DOHH2 (cell line): Measurements from ENCODE around the gene GALNT15.

ENCODE experiments used
- H3F3A ChIP-seq: fragments of 200-600 bp; sonication (generic), shearing (Covaris generic); 2 replicates; pipeline ENCODE4 v1.6.0; 2016; ENCODE audit warnings: antibody characterized with exemption, mild to moderate bottlenecking; ENCODE audit not compliant: control insufficient read depth, insufficient read depth
- H3K27ac ChIP-seq: fragments of 200-600 bp; sonication (generic); 2 replicates; pipeline ENCODE4 v1.5.1; 2014; ENCODE audit warnings: low read depth, mild to moderate bottlenecking, low read length, moderate library complexity
- H3K27me3 ChIP-seq: fragments of 200-600 bp; sonication (generic); 2 replicates; pipeline ENCODE4 v1.6.1; 2014; ENCODE audit warnings: mild to moderate bottlenecking, low read length, mixed read lengths; ENCODE audit not compliant: control insufficient read depth
- H3K36me3 ChIP-seq: fragments of 200-600 bp; sonication (generic); 2 replicates; pipeline ENCODE4 v1.6.1; 2014; ENCODE audit warnings: mild to moderate bottlenecking, low read length, moderate library complexity, mixed read lengths; ENCODE audit not compliant: control insufficient read depth
- H3K4me1 ChIP-seq: fragments of 200-600 bp; sonication (generic); 2 replicates; pipeline ENCODE4 v1.6.1; 2014; ENCODE audit warnings: mild to moderate bottlenecking, low read length, mixed read lengths; ENCODE audit not compliant: control insufficient read depth
- H3K4me2 ChIP-seq: fragments of 200-600 bp; sonication (generic); 2 replicates; pipeline ENCODE4 v1.6.0; 2014; ENCODE audit warnings: mild to moderate bottlenecking, low read length, moderate library complexity
- H3K4me3 ChIP-seq: fragments of 200-600 bp; sonication (generic); 2 replicates; pipeline ENCODE4 v1.5.1; 2014; ENCODE audit warnings: mild to moderate bottlenecking, low read length, mixed read lengths
- H3K79me2 ChIP-seq: fragments of 200-600 bp; sonication (generic); 2 replicates; pipeline ENCODE4 v1.6.1; 2014; ENCODE audit warnings: mild to moderate bottlenecking, low read length, mixed read lengths; ENCODE audit not compliant: control insufficient read depth
- H3K9me2 ChIP-seq: fragments of 200-600 bp; sonication (generic); replicated peaks from 2 replicates; pipeline ENCODE4 v1.6.1; 2014; ENCODE audit warnings: mild to moderate bottlenecking, low read length, mixed read lengths; ENCODE audit not compliant: control insufficient read depth
- H3K9me3 ChIP-seq: fragments of 200-600 bp; sonication (generic); 2 replicates; pipeline ENCODE4 v1.6.1; 2014; ENCODE audit warnings: antibody characterized with exemption, low read length, mixed read lengths; ENCODE audit not compliant: control insufficient read depth, insufficient read depth
- H4K20me1 ChIP-seq: fragments of 200-600 bp; sonication (generic); 2 replicates; pipeline ENCODE4 v1.6.0; 2014; ENCODE audit warnings: low read depth, mild to moderate bottlenecking, antibody characterized with exemption, low read length, moderate library complexity; ENCODE audit not compliant: control insufficient read depth, insufficient read depth
- EZH2phosphoT487 ChIP-seq: fragments of 200-600 bp; sonication (generic); IDR thresholded peaks from 2 replicates; pipeline ENCODE4 v1.6.1; 2017; ENCODE audit warnings: borderline replicate concordance, mild to moderate bottlenecking, antibody characterized with exemption, low read length, moderate library complexity, mixed read lengths
- TF ChIP-seq, protein P1 (sequence below): fragments of 200-600 bp; sonication (generic); IDR thresholded peaks from one replicate; pipeline ENCODE4 v1.5.1; 2014; ENCODE audit warnings: antibody characterized with exemption, mild to moderate bottlenecking, low read depth, low read length; ENCODE audit not compliant: poor library complexity, severe bottlenecking

Gene GALNT15

DNA sequence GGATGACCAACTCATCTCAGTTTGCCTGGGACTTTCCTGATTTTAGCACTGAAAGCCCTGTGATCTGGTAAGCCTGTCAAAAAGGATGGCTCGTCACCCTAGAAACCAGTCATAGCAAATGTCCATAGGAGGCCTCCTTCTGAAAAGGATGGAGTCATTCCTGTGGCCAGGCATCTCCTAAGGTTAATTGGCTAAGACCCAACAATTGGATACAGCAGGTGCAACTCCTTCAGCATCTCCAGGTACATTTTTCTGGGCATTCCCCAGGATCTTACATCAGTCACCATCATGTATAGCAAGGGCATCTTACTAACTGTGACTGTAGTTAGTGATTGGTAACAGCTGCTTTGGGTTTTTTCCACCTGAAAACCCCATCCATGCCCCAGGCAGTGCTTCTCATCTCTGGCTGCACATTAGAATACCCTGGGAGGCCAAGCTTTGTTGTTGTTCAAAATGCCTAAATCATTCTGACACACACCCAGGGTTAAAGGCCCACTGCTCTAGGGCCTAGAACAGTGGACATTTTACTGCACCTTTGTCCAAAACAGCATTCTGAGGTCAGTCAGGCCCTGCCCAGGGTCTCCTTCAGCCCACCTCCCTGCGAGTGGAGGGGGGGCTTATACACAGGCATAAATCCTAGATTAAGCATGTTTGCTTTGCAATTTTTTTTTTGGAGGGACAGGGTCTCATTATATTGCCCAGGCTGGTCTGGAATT, 28.3 kb upstream of the GALNT15 start:
- no peak overlapping the region for H3K4me3 ChIP-seq
- H3K9me3 ChIP-seq = no peaks in the 10 kb centered on the region
- no peaks in the 10 kb centered on the region for H3F3A ChIP-seq
- no peaks in the 10 kb centered on the region for H3K79me2 ChIP-seq
- no peaks in the 10 kb centered on the region for H3K9me2 ChIP-seq
- no peak overlapping the region for H3K4me2 ChIP-seq
- TF ChIP-seq EZH2phosphoT487 = no peak
- TF ChIP-seq, protein P1, sequence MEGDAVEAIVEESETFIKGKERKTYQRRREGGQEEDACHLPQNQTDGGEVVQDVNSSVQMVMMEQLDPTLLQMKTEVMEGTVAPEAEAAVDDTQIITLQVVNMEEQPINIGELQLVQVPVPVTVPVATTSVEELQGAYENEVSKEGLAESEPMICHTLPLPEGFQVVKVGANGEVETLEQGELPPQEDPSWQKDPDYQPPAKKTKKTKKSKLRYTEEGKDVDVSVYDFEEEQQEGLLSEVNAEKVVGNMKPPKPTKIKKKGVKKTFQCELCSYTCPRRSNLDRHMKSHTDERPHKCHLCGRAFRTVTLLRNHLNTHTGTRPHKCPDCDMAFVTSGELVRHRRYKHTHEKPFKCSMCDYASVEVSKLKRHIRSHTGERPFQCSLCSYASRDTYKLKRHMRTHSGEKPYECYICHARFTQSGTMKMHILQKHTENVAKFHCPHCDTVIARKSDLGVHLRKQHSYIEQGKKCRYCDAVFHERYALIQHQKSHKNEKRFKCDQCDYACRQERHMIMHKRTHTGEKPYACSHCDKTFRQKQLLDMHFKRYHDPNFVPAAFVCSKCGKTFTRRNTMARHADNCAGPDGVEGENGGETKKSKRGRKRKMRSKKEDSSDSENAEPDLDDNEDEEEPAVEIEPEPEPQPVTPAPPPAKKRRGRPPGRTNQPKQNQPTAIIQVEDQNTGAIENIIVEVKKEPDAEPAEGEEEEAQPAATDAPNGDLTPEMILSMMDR = no peak
- H3K27ac ChIP-seq = no peak overlapping the region
- no peaks in the 10 kb centered on the region for H3K4me1 ChIP-seq
- no peaks in the 10 kb centered on the region for H3K27me3 ChIP-seq
- no peaks in the 10 kb centered on the region for H3K36me3 ChIP-seq
- H4K20me1 ChIP-seq = no peaks in the 10 kb centered on the region

DNA sequence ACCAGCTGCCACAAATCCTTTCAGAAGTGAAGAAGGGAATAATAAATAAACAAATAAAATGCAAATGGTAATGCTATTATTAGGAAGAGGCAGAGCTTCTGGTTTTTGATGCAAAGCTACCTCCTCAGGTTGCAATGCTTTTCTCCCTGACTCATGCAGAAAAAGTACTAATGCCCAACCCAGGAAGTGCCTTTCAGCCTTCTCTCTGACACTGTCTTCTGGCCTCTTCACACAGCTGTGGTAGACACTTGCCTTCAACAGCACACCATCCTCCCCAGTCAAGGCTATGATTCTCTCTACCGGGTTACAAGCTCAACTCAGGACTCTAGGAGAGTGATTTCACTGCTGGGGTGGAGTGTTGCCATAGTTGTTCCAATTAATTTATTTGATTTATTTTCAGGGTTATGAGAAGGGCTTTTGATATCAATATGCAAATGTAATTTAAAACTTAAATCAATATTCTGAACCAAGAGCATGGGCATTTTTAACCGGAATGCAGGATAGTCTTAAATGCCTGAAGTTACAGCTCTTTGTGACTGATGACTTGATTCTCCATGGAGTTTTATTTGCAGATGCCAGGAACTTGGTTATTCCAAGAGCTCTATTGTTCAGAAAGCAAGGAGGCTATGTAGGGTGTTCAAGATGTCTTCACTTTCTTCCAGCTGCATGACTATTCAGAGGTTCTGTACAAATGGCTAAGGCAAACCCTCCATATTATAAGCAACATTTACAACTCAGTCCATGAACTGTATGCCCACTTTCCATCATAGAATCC, 27.1 kb upstream of the GALNT15 start:
- Histone ChIP-seq H3F3A (no peaks in the 10 kb centered on the region), H3K4me1 (no peaks in the 10 kb centered on the region), H3K9me2 (no peaks in the 10 kb centered on the region), H3K79me2 (no peaks in the 10 kb centered on the region), H4K20me1 (no peaks in the 10 kb centered on the region), H3K27ac (no peak overlapping the region), H3K36me3 (no peaks in the 10 kb centered on the region), H3K27me3 (no peaks in the 10 kb centered on the region), H3K4me3 (no peak overlapping the region), H3K4me2 (no peak overlapping the region), H3K9me3 (no peaks in the 10 kb centered on the region; the same call in 1 of the 2 replicates)
- TF ChIP-seq, protein P1 = no peak
- TF ChIP-seq EZH2phosphoT487 = no peak

DNA sequence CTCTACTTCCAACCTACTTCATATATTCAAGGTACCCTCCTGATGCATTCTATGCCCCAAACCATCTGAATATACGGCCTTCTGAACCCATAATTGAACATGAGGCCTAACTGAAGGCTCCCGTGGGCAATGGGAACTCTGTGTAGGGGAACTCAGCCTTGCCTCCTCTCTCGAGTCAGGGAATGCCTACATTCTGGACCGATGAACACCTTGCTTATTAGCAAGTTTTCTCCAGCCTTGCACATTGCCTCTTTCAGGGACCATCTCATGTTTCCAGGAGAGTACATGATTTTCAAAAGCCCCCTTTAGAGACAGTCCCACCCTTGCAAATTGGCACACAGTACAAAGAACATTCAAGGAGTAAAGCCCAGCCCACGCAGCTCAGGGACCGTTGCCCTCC, 26.3 kb upstream of the GALNT15 start:
- H3K9me3 ChIP-seq = no peaks in the 10 kb centered on the region; the same call in 1 of the 2 replicates
- H3K4me1 ChIP-seq = no peaks in the 10 kb centered on the region
- no peaks in the 10 kb centered on the region for H3K9me2 ChIP-seq
- H3F3A ChIP-seq = no peaks in the 10 kb centered on the region
- no peak overlapping the region for H3K4me2 ChIP-seq
- no peaks in the 10 kb centered on the region for H3K36me3 ChIP-seq
- H3K79me2 ChIP-seq = no peaks in the 10 kb centered on the region
- no peaks in the 10 kb centered on the region for H4K20me1 ChIP-seq
- no peak for TF ChIP-seq EZH2phosphoT487
- TF ChIP-seq, protein P1 = no peak
- H3K4me3 ChIP-seq = no peak overlapping the region
- no peak overlapping the region for H3K27ac ChIP-seq
- H3K27me3 ChIP-seq = no peaks in the 10 kb centered on the region
